ENCODE results near the gene AGMO.

Gene AGMO

GRCh38 chr7:15603124-15603523 is 41.3 kb upstream of the AGMO start:
- Histone ChIP-seq H3K9me3 (ENCODE audit: insufficient read depth, low read length) (peaks cover 17% of the 10 kb centered on the region; the same call in 1 of the 2 replicates), H3F3A (ENCODE audit: insufficient read depth) (no peaks in the 10 kb centered on the region), H3K36me3 (ENCODE audit: low read length) (no peaks in the 10 kb centered on the region; the same call in 1 of the 2 replicates), H3K4me3 (ENCODE audit: insufficient read depth, low read length, poor library complexity, severe bottlenecking) (no peak overlapping the region), H3K27me3 (ENCODE audit: low read length) (no peaks in the 10 kb centered on the region), H3K79me2 (ENCODE audit: insufficient read depth, low read length) (no peaks in the 10 kb centered on the region), H2AFZ (ENCODE audit: low read depth, low read length, severe bottlenecking) (no peak overlapping the region), H3K9me2 (replicated peaks; ENCODE audit: insufficient read depth, low read length) (no peaks in the 10 kb centered on the region), H4K20me1 (ENCODE audit: low read depth, low read length) (no peaks in the 10 kb centered on the region), H3K4me2 (ENCODE audit: low read depth, low read length, poor library complexity, severe bottlenecking) (no peak overlapping the region), H3K9ac (ENCODE audit: low read length) (no peak overlapping the region), H3K27ac (ENCODE audit: low read depth, low read length) (no peak overlapping the region)
- TF ChIP-seq EZH2phosphoT487 (conservative IDR thresholded peaks at IDR 0.05; ENCODE audit: low read length) (no peak), CTCF (IDR thresholded peaks at IDR 0.05; ENCODE audit: insufficient read depth, low read length, poor library complexity, severe bottlenecking) (no peak)

GRCh38 chr7:15602236-15602635 is 40.4 kb upstream of the AGMO start:
- H2AFZ ChIP-seq (ENCODE audit: low read depth, low read length, severe bottlenecking): no peak overlapping the region
- no peak overlapping the region for H3K9ac ChIP-seq (ENCODE audit: low read length)
- no peaks in the 10 kb centered on the region; the same call in 1 of the 2 replicates for H3K36me3 ChIP-seq (ENCODE audit: low read length)
- H3K27me3 ChIP-seq (ENCODE audit: low read length): no peaks in the 10 kb centered on the region
- H3K4me2 ChIP-seq (ENCODE audit: low read depth, low read length, poor library complexity, severe bottlenecking): no peak overlapping the region
- no peak overlapping the region for H3K4me3 ChIP-seq (ENCODE audit: insufficient read depth, low read length, poor library complexity, severe bottlenecking)
- H3K9me2 ChIP-seq (replicated peaks; ENCODE audit: insufficient read depth, low read length): no peaks in the 10 kb centered on the region
- H3F3A ChIP-seq (ENCODE audit: insufficient read depth): no peaks in the 10 kb centered on the region
- H3K27ac ChIP-seq (ENCODE audit: low read depth, low read length): no peak overlapping the region
- peaks cover 23% of the 10 kb centered on the region; the same call in 1 of the 2 replicates for H3K9me3 ChIP-seq (ENCODE audit: insufficient read depth, low read length)
- no peak for TF ChIP-seq CTCF (IDR thresholded peaks at IDR 0.05; ENCODE audit: insufficient read depth, low read length, poor library complexity, severe bottlenecking)
- TF ChIP-seq EZH2phosphoT487 (conservative IDR thresholded peaks at IDR 0.05; ENCODE audit: low read length): no peak
- no peaks in the 10 kb centered on the region for H3K79me2 ChIP-seq (ENCODE audit: insufficient read depth, low read length)
- no peaks in the 10 kb centered on the region for H4K20me1 ChIP-seq (ENCODE audit: low read depth, low read length)

- no peak overlapping the region for H3K4me2 ChIP-seq (ENCODE audit: low read depth, low read length, poor library complexity, severe bottlenecking)
- no peak overlapping the region for H3K9ac ChIP-seq (ENCODE audit: low read length)
- TF ChIP-seq CTCF (IDR thresholded peaks at IDR 0.05; ENCODE audit: insufficient read depth, low read length, poor library complexity, severe bottlenecking): no peak
- no peak for TF ChIP-seq EZH2phosphoT487 (conservative IDR thresholded peaks at IDR 0.05; ENCODE audit: low read length)
- no peak overlapping the region for H3K27ac ChIP-seq (ENCODE audit: low read depth, low read length)
- no peak overlapping the region for H2AFZ ChIP-seq (ENCODE audit: low read depth, low read length, severe bottlenecking)
- H3K36me3 ChIP-seq (ENCODE audit: low read length): no peaks in the 10 kb centered on the region
- no peaks in the 10 kb centered on the region for H3K27me3 ChIP-seq (ENCODE audit: low read length)
- H3K9me2 ChIP-seq (replicated peaks; ENCODE audit: insufficient read depth, low read length): no peaks in the 10 kb centered on the region
- peaks cover 23% of the 10 kb centered on the region; the same call in 1 of the 2 replicates for H3K9me3 ChIP-seq (ENCODE audit: insufficient read depth, low read length)
- H3K4me3 ChIP-seq (ENCODE audit: insufficient read depth, low read length, poor library complexity, severe bottlenecking): no peak overlapping the region
- no peaks in the 10 kb centered on the region for H4K20me1 ChIP-seq (ENCODE audit: low read depth, low read length)
- no peaks in the 10 kb centered on the region for H3F3A ChIP-seq (ENCODE audit: insufficient read depth)
- H3K79me2 ChIP-seq (ENCODE audit: insufficient read depth, low read length): no peaks in the 10 kb centered on the region
Observed at GRCh38 chr7:15601175-15601574, 39.4 kb upstream of the AGMO start.

Data from SU-DHL-6 (cell line).